Measurements from ENCODE around the gene MED23.
A peak's percentile ranks its signal among the peaks of the same experiment; 100 is the strongest.

Gene MED23, protein sequence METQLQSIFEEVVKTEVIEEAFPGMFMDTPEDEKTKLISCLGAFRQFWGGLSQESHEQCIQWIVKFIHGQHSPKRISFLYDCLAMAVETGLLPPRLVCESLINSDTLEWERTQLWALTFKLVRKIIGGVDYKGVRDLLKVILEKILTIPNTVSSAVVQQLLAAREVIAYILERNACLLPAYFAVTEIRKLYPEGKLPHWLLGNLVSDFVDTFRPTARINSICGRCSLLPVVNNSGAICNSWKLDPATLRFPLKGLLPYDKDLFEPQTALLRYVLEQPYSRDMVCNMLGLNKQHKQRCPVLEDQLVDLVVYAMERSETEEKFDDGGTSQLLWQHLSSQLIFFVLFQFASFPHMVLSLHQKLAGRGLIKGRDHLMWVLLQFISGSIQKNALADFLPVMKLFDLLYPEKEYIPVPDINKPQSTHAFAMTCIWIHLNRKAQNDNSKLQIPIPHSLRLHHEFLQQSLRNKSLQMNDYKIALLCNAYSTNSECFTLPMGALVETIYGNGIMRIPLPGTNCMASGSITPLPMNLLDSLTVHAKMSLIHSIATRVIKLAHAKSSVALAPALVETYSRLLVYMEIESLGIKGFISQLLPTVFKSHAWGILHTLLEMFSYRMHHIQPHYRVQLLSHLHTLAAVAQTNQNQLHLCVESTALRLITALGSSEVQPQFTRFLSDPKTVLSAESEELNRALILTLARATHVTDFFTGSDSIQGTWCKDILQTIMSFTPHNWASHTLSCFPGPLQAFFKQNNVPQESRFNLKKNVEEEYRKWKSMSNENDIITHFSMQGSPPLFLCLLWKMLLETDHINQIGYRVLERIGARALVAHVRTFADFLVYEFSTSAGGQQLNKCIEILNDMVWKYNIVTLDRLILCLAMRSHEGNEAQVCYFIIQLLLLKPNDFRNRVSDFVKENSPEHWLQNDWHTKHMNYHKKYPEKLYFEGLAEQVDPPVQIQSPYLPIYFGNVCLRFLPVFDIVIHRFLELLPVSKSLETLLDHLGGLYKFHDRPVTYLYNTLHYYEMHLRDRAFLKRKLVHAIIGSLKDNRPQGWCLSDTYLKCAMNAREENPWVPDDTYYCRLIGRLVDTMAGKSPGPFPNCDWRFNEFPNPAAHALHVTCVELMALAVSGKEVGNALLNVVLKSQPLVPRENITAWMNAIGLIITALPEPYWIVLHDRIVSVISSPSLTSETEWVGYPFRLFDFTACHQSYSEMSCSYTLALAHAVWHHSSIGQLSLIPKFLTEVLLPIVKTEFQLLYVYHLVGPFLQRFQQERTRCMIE (N-terminal part only)

GRCh38 chr6:131627724-131628682 lies at the start of gene MED23:
Gene MED23, minus strand, starts transcription at chr6:131628242. Its CDS starts 193 bp downstream, at chr6:131628049.
- DNase-seq, result peak; percentile 30 to 95 (median 93)

GRCh38 chr6:131673184-131673583 lies 45.1 kb upstream of the MED23 start:
- no peak for DNase-seq

- DNase-seq, result no peak
Measured at GRCh38 chr6:131669891-131670290, 41.8 kb upstream of the MED23 start.

DNA sequence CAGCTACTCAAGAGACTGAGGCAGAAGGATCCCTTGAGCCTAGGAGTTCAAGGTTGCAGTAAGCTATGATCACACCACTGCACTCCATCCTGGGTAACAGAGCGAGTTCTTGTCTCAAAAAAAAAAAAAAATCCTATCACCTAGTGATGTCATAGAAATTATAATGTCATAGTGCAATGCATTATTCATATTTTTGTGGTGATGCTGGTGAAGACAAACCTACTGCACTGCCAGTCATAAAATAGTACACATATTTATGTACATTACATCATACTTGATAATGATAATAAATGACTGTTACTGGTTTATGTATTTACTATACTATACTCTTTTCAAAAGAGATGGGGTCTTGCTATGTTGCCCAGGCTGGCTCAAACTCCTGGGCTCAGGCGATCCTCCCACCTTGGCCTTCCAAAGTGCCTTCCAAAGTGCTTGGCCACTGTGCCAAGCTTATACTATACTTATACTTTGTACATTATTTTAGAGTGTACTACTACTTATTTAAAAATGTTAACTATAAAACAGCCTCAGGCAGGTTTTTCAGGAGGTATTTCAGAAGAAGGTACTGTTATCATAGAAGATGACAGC lies 35.6 kb upstream of the MED23 start:
- no peak for DNase-seq

DNA sequence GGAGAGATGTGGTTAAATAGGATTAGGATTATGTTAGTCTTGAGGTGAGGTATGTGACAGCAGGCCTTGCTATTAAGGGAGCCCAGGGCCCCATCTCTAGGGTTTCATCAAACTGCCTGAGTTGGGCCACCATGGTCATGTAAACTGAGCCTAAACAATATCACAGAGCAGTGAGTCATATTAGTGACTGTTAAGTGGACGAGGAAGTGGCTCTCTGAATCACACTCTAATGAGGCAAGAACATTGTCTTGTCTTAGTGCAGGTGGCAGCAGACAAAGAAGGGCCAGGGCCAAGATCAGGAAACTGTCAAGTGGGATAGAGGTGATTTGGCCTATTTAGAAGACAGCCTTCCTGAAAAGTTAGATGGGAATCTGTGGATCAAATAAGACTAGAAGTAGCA lies 32.2 kb upstream of the MED23 start:
- no peak for DNase-seq

DNA sequence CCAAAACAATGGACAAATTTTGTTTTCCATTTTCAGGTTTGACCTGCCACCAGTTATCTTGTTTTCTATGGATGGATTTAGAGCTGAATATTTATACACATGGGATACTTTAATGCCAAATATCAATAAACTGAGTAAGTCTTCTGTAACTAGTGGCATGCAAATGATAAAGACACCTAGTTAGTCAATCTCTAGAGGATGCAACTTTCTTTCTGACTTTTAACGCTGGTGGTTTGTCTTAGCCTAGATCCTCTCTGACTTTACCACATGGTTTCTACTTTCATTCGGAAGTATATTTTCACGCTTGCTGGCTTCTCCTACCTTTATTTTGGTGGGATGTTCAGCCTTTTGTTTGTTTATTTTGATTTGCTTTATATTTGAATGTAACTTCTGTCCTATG lies 30.2 kb upstream of the MED23 start:
- DNase-seq, result no peak

- no peak for DNase-seq
Measured at GRCh38 chr6:131657630-131658111, 29.6 kb upstream of the MED23 start.

GRCh38 chr6:131657222-131657621 lies 29.2 kb upstream of the MED23 start:
- DNase-seq, result no peak

DNA sequence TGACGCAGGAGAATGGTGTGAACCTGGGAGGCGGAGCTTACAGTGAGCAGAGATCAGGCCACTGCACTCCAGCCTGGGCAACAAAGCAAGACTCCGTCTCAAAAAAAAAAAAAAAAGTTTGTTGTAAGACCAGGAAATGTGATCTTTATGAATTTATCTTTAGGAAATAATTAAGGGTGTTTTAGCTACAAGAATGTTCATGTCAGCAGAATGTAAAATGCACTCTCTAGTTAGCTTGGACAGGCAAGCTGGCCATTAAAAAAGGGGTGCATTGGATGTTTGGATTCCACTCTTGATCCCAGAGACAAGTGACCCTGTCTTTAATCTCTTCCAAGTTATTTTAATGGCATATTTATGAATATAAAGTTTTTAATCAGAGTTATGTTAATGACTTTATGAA lies 28.6 kb upstream of the MED23 start:
- no peak for DNase-seq

DNA sequence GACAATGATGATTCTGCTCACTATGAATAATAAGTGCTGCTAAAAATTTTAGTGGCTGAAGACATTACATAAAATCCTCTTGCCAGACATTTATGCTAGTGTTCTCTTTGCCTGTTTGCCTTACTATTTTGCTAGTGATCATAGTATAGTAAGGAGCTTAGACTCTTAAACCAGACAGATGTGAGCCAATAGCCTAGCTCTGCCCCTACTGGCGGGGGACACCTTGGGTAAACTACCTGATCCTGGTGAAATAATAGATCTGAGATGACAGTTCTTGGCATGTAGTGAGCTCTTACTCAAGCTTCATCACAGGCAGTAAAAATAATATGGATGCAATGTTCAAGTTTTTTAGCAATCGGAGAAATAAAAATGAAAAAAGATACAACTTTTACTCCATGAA lies 27.9 kb upstream of the MED23 start:
- DNase-seq, result no peak

DNA sequence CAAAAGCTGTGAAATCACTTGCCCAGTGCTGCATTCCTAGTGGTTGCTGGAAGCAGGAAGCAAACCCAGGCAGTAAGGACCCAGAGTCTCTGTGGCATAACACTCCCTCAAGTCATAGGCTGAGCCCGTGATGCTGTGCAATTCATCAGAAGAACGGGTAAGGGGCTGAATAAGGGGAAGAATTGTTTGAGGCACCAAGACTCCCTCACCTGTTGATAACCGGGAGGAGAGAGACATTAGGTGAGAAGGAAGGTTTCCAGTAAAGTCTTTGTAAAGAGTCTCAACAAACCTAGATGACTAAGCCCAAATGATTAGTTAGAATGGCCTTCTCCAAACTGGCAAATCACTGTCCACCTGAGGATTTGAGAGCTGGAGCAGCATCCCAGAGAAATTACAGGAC lies 27.3 kb upstream of the MED23 start:
- DNase-seq, result no peak

GRCh38 chr6:131654326-131654725 lies 26.3 kb upstream of the MED23 start:
- no peak for DNase-seq

- no peak for DNase-seq
Measured at GRCh38 chr6:131652472-131652871, 24.4 kb upstream of the MED23 start.

- DNase-seq, result no peak
Measured at GRCh38 chr6:131651782-131652181, 23.7 kb upstream of the MED23 start.

- DNase-seq, result no peak
Measured at GRCh38 chr6:131646249-131646670, 18.2 kb upstream of the MED23 start.

- no peak for DNase-seq
Measured at GRCh38 chr6:131645846-131646245, 17.8 kb upstream of the MED23 start.

GRCh38 chr6:131644921-131645320 lies 16.9 kb upstream of the MED23 start:
- no peak for DNase-seq

DNA sequence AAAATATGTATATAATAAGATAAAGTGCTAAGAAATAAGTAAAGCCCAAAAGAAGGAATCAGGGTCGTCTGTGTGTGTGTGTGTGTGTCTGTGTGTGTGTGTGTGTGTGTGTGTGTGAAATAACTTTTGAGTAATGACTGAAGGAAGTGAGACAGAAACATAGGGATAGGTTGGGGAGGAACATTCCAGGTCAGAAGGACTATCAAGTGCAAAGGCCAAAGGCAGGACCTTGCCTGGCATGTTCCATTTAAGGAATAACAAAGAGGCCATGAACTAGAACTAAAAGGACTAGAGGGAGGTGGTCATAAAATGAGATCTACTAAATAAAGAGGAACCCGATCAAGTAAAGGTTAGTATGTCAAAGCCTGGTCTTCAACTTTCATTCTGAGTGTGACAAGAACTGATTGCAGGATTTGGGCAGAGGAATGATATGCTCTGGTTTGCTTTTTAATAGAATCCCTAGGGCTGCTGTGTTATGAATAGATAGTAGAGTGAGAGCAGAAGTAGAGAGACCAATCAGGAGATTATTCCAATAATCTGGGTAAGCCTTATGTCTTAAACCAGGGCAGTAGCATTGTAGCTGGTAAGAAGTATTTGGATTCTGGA lies 15.9 kb upstream of the MED23 start:
- no peak for DNase-seq

GRCh38 chr6:131642987-131643611 lies 15.1 kb upstream of the MED23 start:
- peak in 9 of 14 donors; percentile 21 to 65 (median 34) for DNase-seq

- DNase-seq, result no peak
Measured at GRCh38 chr6:131642565-131642964, 14.5 kb upstream of the MED23 start.
